ENCODE measurements around the gene ZBTB3.

GRCh38 chr11:62708793-62709192 lies 45.2 kb downstream of the ZBTB3 start:
- TF ChIP-seq ZNF138 (tag by site-specific recombination; IDR thresholded peaks at IDR 0.05; ENCODE audit: borderline replicate concordance) (no peak), YY1 (tag by site-specific recombination; IDR thresholded peaks at IDR 0.05) (no peak), ZNF830 (tag by site-specific recombination; IDR thresholded peaks at IDR 0.05; ENCODE audit: low read depth) (no peak), ZNF341 (tag by site-specific recombination; IDR thresholded peaks at IDR 0.05; ENCODE audit: low read depth) (no peak), ZNF274 (IDR thresholded peaks at IDR 0.05; ENCODE audit: low read length) (no peak), ZNF274 (tag by site-specific recombination; IDR thresholded peaks at IDR 0.05; ENCODE audit: borderline replicate concordance) (no peak), ZBTB7A (tag by site-specific recombination; IDR thresholded peaks at IDR 0.05; ENCODE audit: low read depth) (no peak), EGR2 (tag by site-specific recombination; IDR thresholded peaks at IDR 0.05; ENCODE audit: low read depth) (no peak), ZNF426 (tag by site-specific recombination; IDR thresholded peaks at IDR 0.05) (no peak), ZNF302 (tag by site-specific recombination; IDR thresholded peaks at IDR 0.05; ENCODE audit: low read depth) (no peak)
- TF ChIP-seq, protein P1, sequence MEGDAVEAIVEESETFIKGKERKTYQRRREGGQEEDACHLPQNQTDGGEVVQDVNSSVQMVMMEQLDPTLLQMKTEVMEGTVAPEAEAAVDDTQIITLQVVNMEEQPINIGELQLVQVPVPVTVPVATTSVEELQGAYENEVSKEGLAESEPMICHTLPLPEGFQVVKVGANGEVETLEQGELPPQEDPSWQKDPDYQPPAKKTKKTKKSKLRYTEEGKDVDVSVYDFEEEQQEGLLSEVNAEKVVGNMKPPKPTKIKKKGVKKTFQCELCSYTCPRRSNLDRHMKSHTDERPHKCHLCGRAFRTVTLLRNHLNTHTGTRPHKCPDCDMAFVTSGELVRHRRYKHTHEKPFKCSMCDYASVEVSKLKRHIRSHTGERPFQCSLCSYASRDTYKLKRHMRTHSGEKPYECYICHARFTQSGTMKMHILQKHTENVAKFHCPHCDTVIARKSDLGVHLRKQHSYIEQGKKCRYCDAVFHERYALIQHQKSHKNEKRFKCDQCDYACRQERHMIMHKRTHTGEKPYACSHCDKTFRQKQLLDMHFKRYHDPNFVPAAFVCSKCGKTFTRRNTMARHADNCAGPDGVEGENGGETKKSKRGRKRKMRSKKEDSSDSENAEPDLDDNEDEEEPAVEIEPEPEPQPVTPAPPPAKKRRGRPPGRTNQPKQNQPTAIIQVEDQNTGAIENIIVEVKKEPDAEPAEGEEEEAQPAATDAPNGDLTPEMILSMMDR (tag by site-specific recombination; IDR thresholded peaks at IDR 0.05) = no peak
- TF ChIP-seq, protein P2, sequence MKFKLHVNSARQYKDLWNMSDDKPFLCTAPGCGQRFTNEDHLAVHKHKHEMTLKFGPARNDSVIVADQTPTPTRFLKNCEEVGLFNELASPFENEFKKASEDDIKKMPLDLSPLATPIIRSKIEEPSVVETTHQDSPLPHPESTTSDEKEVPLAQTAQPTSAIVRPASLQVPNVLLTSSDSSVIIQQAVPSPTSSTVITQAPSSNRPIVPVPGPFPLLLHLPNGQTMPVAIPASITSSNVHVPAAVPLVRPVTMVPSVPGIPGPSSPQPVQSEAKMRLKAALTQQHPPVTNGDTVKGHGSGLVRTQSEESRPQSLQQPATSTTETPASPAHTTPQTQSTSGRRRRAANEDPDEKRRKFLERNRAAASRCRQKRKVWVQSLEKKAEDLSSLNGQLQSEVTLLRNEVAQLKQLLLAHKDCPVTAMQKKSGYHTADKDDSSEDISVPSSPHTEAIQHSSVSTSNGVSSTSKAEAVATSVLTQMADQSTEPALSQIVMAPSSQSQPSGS (tag by site-specific recombination; IDR thresholded peaks at IDR 0.05; ENCODE audit: low read depth) = no peak

Measured in HEK293 (cell line).